NCI-H460 (cell line): ENCODE results near the gene PGRMC1. TPM values are rescaled to one million over a fixed set of nuclear protein-coding genes. Genes with fewer than 3 reads are reported as not detected.
"Not testable (repeated sequence)": the region's sequence is repeated elsewhere in the genome, so short reads cannot be mapped to it uniquely, and the experiment has no call there.

Experiments
- DNase-seq: peaks from one replicate; pipeline ENCODE4 v3.0.0-alpha.2; 2016; ENCODE audit warnings: low read depth; ENCODE audit errors: extremely low read depth
- polyA plus RNA-seq: library from polyadenylated mRNA; depleted of rRNA; stranded (reverse); fragments of >200 nt; gene quantifications from 2 replicates; pipeline ENCODE4 v1.2.3, GENCODE V29; 2014; cell fraction: nucleus; rRNA removed
- total RNA-seq: library from RNA; depleted of rRNA; stranded (reverse); fragments of >200 nt; shearing (Covaris generic); gene quantifications from 2 replicates; pipeline ENCODE4 v1.2.3, GENCODE V29; 2014; rRNA removed

PGRMC1 gene
- 172 and 173 TPM in 2 replicates for total RNA-seq
- 204 and 242 TPM in 2 replicates for polyA plus RNA-seq

GRCh38 chrX:119235872-119236622 lies at the start of gene PGRMC1:
Gene PGRMC1 (plus strand): TSS chrX:119236285. CDS start chrX:119236364, 79 bp downstream.
- peak; percentile 75 for DNase-seq

GRCh38 chrX:119186763-119187162 lies 49.3 kb upstream of the PGRMC1 start:
- no peak for DNase-seq

GRCh38 chrX:119187298-119187697 lies 48.8 kb upstream of the PGRMC1 start:
- no peak for DNase-seq

- no peak for DNase-seq
Measured at GRCh38 chrX:119189115-119189514, 47.0 kb upstream of the PGRMC1 start.

- no peak for DNase-seq
Measured at GRCh38 chrX:119189595-119189994, 46.5 kb upstream of the PGRMC1 start.

- DNase-seq, result no peak
Measured at GRCh38 chrX:119190091-119190681, 45.9 kb upstream of the PGRMC1 start.

GRCh38 chrX:119190831-119191230 lies 45.3 kb upstream of the PGRMC1 start:
- no peak for DNase-seq

- no peak for DNase-seq
Measured at GRCh38 chrX:119194621-119195020, 41.5 kb upstream of the PGRMC1 start.

GRCh38 chrX:119201570-119201969 lies 34.5 kb upstream of the PGRMC1 start:
- DNase-seq, result no peak

- DNase-seq, result no peak
Measured at GRCh38 chrX:119206203-119206602, 29.9 kb upstream of the PGRMC1 start.

GRCh38 chrX:119207483-119207882 lies 28.6 kb upstream of the PGRMC1 start:
- DNase-seq, result not testable (repeated sequence)

- DNase-seq, result no peak
Measured at GRCh38 chrX:119208401-119209057, 27.6 kb upstream of the PGRMC1 start.

- not testable (repeated sequence) for DNase-seq
Measured at GRCh38 chrX:119210931-119211648, 25.0 kb upstream of the PGRMC1 start.

GRCh38 chrX:119211649-119212014 lies 24.5 kb upstream of the PGRMC1 start:
- DNase-seq, result no peak

- no peak for DNase-seq
Measured at GRCh38 chrX:119218198-119218597, 17.9 kb upstream of the PGRMC1 start.

GRCh38 chrX:119222932-119223331 lies 13.2 kb upstream of the PGRMC1 start:
- DNase-seq, result no peak

GRCh38 chrX:119223783-119224182 lies 12.3 kb upstream of the PGRMC1 start:
- no peak for DNase-seq

GRCh38 chrX:119226446-119226845 lies 9.6 kb upstream of the PGRMC1 start:
- no peak for DNase-seq

- DNase-seq, result no peak
Measured at GRCh38 chrX:119228512-119229252, 7.4 kb upstream of the PGRMC1 start.

GRCh38 chrX:119229253-119229615 lies 6.9 kb upstream of the PGRMC1 start:
- DNase-seq, result no peak
